WTC11 (cell line): ENCODE data around the gene DUSP3. TPM values are rescaled to one million over a fixed set of nuclear protein-coding genes. Genes with fewer than 3 reads are reported as not detected.

Experiments used
- ATAC-seq: fragments of 200-7000 bp; cut with Tn5 transposase; 2 replicates; pipeline ENCODE4 v1.10.0; 2021; ENCODE audit warnings: mild to moderate bottlenecking, moderate library complexity
- CTCF ChIA-PET: fragments of 300-600 bp; sonication (Branson Sonifier 250); formaldehyde crosslinking; loops from one replicate; lab custom pipeline; 2021; ENCODE audit warnings: antibody characterized with exemption; lab: Charles Lee
- POLR2A ChIA-PET: fragments of 350-600 bp; sonication (Branson Sonifier 250); formaldehyde crosslinking; loops from one replicate; lab custom pipeline; 2021; ENCODE audit warnings: antibody characterized with exemption; lab: Charles Lee
- DNase-seq: peaks from one replicate; pipeline ENCODE4 v3.0.0; 2021; ENCODE audit warnings: low spot score
- H3K27ac Mint-ChIP-seq: 2 replicates; pipeline ENCODE4 v1.8.0; 2021; ENCODE audit warnings: mixed read lengths
- H3K27me3 Mint-ChIP-seq: 2 replicates; pipeline ENCODE4 v1.8.0; 2021; ENCODE audit warnings: low read depth, mild to moderate bottlenecking, moderate library complexity, mixed read lengths
- H3K36me3 Mint-ChIP-seq: 2 replicates; pipeline ENCODE4 v1.8.0; 2021; ENCODE audit warnings: mixed read lengths
- H3K4me1 Mint-ChIP-seq: 2 replicates; pipeline ENCODE4 v1.8.0; 2022; ENCODE audit warnings: mixed read lengths
- H3K4me3 Mint-ChIP-seq: 2 replicates; pipeline ENCODE4 v1.8.0; 2021; ENCODE audit warnings: mild to moderate bottlenecking, moderate library complexity, mixed read lengths
- H3K9me3 Mint-ChIP-seq: 2 replicates; pipeline ENCODE4 v1.8.0; 2021; ENCODE audit warnings: mixed read lengths
- ATF1 ChIP-seq: sonication (generic); formaldehyde crosslinking; IDR thresholded peaks from 2 replicates; pipeline ENCODE4 v1.8.1; 2023; ENCODE audit warnings: mild to moderate bottlenecking, moderate library complexity, missing genetic modification reagents
- CBFB ChIP-seq: sonication (generic); formaldehyde crosslinking; IDR thresholded peaks from 2 replicates; pipeline ENCODE4 v1.8.1; 2022; ENCODE audit warnings: mild to moderate bottlenecking, low read depth, missing genetic modification reagents
- ESRRA ChIP-seq: sonication (generic); formaldehyde crosslinking; IDR thresholded peaks from 2 replicates; pipeline ENCODE4 v1.8.1; 2022; ENCODE audit warnings: mild to moderate bottlenecking, missing genetic modification reagents, borderline replicate concordance
- FOXJ3 ChIP-seq: sonication (generic); formaldehyde crosslinking; IDR thresholded peaks from 2 replicates; pipeline ENCODE4 v1.9.0; 2021; ENCODE audit warnings: missing genetic modification reagents, mild to moderate bottlenecking, borderline replicate concordance
- GTF2I ChIP-seq: fragments of 250-450 bp; sonication (Bioruptor Pico); conservative IDR thresholded peaks from 2 replicates; pipeline ENCODE4 v1.4.0; 2021; ENCODE audit warnings: mild to moderate bottlenecking
- HMGA2 ChIP-seq: fragments of 250-450 bp; sonication (Bioruptor Pico); IDR thresholded peaks from 2 replicates; pipeline ENCODE4 v1.4.0; 2021; ENCODE audit warnings: mild to moderate bottlenecking, moderate library complexity
- JAZF1 ChIP-seq: fragments of 250-450 bp; sonication (Bioruptor Pico); IDR thresholded peaks from 2 replicates; pipeline ENCODE4 v1.9.0; 2021; ENCODE audit warnings: moderate library complexity, mild to moderate bottlenecking, inconsistent platforms
- MYBL2 ChIP-seq: sonication (generic); formaldehyde crosslinking; IDR thresholded peaks from 2 replicates; pipeline ENCODE4 v1.8.1; 2023; ENCODE audit warnings: mild to moderate bottlenecking, moderate library complexity, missing genetic modification reagents
- NR1H2 ChIP-seq: sonication (generic); formaldehyde crosslinking; IDR thresholded peaks from 2 replicates; pipeline ENCODE4 v1.9.0; 2021; ENCODE audit warnings: mild to moderate bottlenecking, moderate library complexity, missing genetic modification reagents
- RELA ChIP-seq: sonication (generic); formaldehyde crosslinking; IDR thresholded peaks from 2 replicates; pipeline ENCODE4 v1.8.1; 2022; ENCODE audit warnings: missing genetic modification reagents, mild to moderate bottlenecking, borderline replicate concordance
- SMAD3 ChIP-seq: sonication (generic); formaldehyde crosslinking; IDR thresholded peaks from 2 replicates; pipeline ENCODE4 v1.8.0; 2022; ENCODE audit warnings: missing genetic modification reagents, mild to moderate bottlenecking, borderline replicate concordance
- TEAD4 ChIP-seq: sonication (generic); formaldehyde crosslinking; IDR thresholded peaks from 2 replicates; pipeline ENCODE4 v1.8.0; 2022; ENCODE audit warnings: mild to moderate bottlenecking, missing genetic modification reagents
- ZNF396 ChIP-seq: fragments of 250-450 bp; sonication (Bioruptor Pico); IDR thresholded peaks from 2 replicates; pipeline ENCODE4 v1.8.0; 2021; ENCODE audit warnings: mild to moderate bottlenecking, moderate library complexity, borderline replicate concordance
- total RNA-seq: library from RNA; stranded (reverse); gene quantifications from 3 replicates; pipeline ENCODE4 v1.2.3, GENCODE V29; 2021
- TF ChIP-seq, protein P1 (sequence below): sonication (generic); formaldehyde crosslinking; IDR thresholded peaks from 2 replicates; pipeline ENCODE4 v1.8.0; 2023; ENCODE audit warnings: missing genetic modification reagents, mild to moderate bottlenecking, borderline replicate concordance
- TF ChIP-seq, protein P2 (sequence below): sonication (generic); formaldehyde crosslinking; IDR thresholded peaks from 2 replicates; pipeline ENCODE4 v1.8.1; 2022; ENCODE audit warnings: mild to moderate bottlenecking, missing genetic modification reagents, moderate library complexity, borderline replicate concordance
- TF ChIP-seq, protein P3 (sequence below): fragments of 200-600 bp; IDR thresholded peaks from 2 replicates; pipeline ENCODE4 v1.8.0; 2022; ENCODE audit warnings: antibody characterized with exemption
- TF ChIP-seq, protein P4 (sequence below): fragments of 250-450 bp; sonication (Bioruptor Pico); IDR thresholded peaks from 2 replicates; pipeline ENCODE4 v1.9.0; 2021; ENCODE audit warnings: mild to moderate bottlenecking, borderline replicate concordance

DUSP3 gene
- total RNA-seq, 1 experiment from 2014 or later = 31.5 TPM

DNA sequence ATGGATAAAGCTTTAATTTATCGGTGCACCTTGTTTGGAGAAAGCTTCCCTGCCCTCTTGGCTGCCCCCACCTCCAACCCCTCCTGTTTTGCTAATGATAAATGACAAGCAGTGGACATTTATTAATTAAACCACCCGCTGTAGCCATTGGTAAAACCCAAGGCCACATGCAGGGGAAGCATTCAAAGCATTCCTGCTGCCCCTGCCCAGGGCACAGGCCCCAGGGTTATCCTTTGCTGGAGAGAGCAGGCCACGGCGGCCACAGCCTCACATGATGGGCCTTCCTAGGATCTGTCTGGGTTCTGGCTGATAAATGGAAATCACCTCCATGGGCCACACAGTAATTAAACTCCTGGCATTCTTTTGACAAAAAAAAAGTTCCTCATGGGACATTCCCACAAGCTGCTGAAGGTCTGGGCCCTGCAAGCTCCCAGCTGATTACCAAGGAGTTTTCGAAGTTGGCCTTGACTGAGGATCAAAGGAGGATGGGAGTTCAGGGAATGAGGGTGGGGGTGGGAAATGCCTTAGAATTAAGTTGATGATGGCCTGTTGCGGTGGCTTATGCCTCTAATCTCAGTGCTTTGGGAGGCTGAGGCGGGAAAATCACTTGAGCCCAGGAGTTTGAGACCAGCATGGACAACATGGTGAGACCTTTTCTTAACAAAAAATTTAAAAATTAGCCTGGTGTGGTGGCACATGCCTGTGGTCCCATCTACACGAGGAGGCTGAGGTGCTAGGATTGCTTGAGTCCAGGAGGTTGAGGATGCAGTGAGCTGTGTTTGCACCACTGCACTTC is 55.7 kb downstream of the DUSP3 start (continued):
- TF ChIP-seq, protein P1, sequence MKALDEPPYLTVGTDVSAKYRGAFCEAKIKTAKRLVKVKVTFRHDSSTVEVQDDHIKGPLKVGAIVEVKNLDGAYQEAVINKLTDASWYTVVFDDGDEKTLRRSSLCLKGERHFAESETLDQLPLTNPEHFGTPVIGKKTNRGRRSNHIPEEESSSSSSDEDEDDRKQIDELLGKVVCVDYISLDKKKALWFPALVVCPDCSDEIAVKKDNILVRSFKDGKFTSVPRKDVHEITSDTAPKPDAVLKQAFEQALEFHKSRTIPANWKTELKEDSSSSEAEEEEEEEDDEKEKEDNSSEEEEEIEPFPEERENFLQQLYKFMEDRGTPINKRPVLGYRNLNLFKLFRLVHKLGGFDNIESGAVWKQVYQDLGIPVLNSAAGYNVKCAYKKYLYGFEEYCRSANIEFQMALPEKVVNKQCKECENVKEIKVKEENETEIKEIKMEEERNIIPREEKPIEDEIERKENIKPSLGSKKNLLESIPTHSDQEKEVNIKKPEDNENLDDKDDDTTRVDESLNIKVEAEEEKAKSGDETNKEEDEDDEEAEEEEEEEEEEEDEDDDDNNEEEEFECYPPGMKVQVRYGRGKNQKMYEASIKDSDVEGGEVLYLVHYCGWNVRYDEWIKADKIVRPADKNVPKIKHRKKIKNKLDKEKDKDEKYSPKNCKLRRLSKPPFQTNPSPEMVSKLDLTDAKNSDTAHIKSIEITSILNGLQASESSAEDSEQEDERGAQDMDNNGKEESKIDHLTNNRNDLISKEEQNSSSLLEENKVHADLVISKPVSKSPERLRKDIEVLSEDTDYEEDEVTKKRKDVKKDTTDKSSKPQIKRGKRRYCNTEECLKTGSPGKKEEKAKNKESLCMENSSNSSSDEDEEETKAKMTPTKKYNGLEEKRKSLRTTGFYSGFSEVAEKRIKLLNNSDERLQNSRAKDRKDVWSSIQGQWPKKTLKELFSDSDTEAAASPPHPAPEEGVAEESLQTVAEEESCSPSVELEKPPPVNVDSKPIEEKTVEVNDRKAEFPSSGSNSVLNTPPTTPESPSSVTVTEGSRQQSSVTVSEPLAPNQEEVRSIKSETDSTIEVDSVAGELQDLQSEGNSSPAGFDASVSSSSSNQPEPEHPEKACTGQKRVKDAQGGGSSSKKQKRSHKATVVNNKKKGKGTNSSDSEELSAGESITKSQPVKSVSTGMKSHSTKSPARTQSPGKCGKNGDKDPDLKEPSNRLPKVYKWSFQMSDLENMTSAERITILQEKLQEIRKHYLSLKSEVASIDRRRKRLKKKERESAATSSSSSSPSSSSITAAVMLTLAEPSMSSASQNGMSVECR (CRISPR knock-in tag) = no peak
- TF ChIP-seq, protein P2, sequence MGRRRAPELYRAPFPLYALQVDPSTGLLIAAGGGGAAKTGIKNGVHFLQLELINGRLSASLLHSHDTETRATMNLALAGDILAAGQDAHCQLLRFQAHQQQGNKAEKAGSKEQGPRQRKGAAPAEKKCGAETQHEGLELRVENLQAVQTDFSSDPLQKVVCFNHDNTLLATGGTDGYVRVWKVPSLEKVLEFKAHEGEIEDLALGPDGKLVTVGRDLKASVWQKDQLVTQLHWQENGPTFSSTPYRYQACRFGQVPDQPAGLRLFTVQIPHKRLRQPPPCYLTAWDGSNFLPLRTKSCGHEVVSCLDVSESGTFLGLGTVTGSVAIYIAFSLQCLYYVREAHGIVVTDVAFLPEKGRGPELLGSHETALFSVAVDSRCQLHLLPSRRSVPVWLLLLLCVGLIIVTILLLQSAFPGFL (CRISPR knock-in tag) = no peak
- TF ChIP-seq ZNF396 (CRISPR knock-in tag) (no peak), HMGA2 (CRISPR knock-in tag) (no peak), TEAD4 (CRISPR knock-in tag) (no peak), FOXJ3 (CRISPR knock-in tag) (no peak)
- TF ChIP-seq, protein P3, sequence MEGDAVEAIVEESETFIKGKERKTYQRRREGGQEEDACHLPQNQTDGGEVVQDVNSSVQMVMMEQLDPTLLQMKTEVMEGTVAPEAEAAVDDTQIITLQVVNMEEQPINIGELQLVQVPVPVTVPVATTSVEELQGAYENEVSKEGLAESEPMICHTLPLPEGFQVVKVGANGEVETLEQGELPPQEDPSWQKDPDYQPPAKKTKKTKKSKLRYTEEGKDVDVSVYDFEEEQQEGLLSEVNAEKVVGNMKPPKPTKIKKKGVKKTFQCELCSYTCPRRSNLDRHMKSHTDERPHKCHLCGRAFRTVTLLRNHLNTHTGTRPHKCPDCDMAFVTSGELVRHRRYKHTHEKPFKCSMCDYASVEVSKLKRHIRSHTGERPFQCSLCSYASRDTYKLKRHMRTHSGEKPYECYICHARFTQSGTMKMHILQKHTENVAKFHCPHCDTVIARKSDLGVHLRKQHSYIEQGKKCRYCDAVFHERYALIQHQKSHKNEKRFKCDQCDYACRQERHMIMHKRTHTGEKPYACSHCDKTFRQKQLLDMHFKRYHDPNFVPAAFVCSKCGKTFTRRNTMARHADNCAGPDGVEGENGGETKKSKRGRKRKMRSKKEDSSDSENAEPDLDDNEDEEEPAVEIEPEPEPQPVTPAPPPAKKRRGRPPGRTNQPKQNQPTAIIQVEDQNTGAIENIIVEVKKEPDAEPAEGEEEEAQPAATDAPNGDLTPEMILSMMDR = no peak

DNA sequence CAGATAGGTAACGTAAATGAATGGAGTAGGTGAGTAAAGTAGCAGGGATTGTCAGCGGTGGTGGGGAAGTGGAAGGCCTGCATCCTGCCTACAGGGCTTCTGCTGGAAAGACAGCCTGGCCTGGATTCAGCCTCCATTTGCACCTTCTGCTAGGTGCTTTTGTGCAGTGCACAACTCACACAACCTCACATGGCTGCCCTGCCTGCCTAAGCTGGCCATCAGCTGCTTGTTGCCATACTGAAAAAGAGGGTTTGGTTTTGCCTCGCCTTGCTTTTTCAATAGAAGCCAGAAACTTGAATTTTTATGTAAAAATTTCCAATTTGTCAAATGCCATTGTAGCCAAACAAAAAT is 56.5 kb downstream of the DUSP3 start:
- no peak for DNase-seq
- H3K27ac Mint-ChIP-seq = no peak overlapping the region
- no peaks in the 10 kb centered on the region for H3K9me3 Mint-ChIP-seq
- ATAC-seq = no peak
- CTCF ChIA-PET = interaction anchor here (1.2 to 2.2 kb wide), 3 partner anchors 28 to 38 kb away, joined by 4 to 8 read pairs (median 4); no protein-coding TSS in a partner anchor
- no peaks in the 10 kb centered on the region for H3K36me3 Mint-ChIP-seq
- peaks cover 16% of the 10 kb centered on the region for H3K27me3 Mint-ChIP-seq
- POLR2A ChIA-PET = no interaction called here
- TF ChIP-seq, protein P4, sequence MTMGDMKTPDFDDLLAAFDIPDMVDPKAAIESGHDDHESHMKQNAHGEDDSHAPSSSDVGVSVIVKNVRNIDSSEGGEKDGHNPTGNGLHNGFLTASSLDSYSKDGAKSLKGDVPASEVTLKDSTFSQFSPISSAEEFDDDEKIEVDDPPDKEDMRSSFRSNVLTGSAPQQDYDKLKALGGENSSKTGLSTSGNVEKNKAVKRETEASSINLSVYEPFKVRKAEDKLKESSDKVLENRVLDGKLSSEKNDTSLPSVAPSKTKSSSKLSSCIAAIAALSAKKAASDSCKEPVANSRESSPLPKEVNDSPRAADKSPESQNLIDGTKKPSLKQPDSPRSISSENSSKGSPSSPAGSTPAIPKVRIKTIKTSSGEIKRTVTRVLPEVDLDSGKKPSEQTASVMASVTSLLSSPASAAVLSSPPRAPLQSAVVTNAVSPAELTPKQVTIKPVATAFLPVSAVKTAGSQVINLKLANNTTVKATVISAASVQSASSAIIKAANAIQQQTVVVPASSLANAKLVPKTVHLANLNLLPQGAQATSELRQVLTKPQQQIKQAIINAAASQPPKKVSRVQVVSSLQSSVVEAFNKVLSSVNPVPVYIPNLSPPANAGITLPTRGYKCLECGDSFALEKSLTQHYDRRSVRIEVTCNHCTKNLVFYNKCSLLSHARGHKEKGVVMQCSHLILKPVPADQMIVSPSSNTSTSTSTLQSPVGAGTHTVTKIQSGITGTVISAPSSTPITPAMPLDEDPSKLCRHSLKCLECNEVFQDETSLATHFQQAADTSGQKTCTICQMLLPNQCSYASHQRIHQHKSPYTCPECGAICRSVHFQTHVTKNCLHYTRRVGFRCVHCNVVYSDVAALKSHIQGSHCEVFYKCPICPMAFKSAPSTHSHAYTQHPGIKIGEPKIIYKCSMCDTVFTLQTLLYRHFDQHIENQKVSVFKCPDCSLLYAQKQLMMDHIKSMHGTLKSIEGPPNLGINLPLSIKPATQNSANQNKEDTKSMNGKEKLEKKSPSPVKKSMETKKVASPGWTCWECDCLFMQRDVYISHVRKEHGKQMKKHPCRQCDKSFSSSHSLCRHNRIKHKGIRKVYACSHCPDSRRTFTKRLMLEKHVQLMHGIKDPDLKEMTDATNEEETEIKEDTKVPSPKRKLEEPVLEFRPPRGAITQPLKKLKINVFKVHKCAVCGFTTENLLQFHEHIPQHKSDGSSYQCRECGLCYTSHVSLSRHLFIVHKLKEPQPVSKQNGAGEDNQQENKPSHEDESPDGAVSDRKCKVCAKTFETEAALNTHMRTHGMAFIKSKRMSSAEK (CRISPR knock-in tag) = no peak
- no peak for TF ChIP-seq MYBL2 (CRISPR knock-in tag)
- TF ChIP-seq, protein P1 (CRISPR knock-in tag) = no peak
- TF ChIP-seq ATF1 (CRISPR knock-in tag) = no peak
- TF ChIP-seq SMAD3 (CRISPR knock-in tag) = no peak
- TF ChIP-seq GTF2I (CRISPR knock-in tag) = no peak
- TF ChIP-seq CBFB = no peak
- no peak for TF ChIP-seq RELA (CRISPR knock-in tag)
- TF ChIP-seq ESRRA (CRISPR knock-in tag) = no peak
- TF ChIP-seq NR1H2 (CRISPR knock-in tag) = no peak
- no peak for TF ChIP-seq JAZF1 (CRISPR knock-in tag)
- TF ChIP-seq, all 79 proteins: peak for 0
- no peak overlapping the region for H3K4me3 Mint-ChIP-seq
- peaks cover 33% of the 10 kb centered on the region for H3K4me1 Mint-ChIP-seq
